HEK293 (cell line): ENCODE data around the gene CD93.

ENCODE experiments used
- SALL2 ChIP-seq: fragments of 450-650 bp; formaldehyde crosslinking; IDR thresholded peaks from 2 replicates; pipeline ENCODE4 v1.5.0; 2017; ENCODE audit warnings: missing biosample characterization, mild to moderate bottlenecking, missing genetic modification characterization, borderline replicate concordance
- TCF7L2 ChIP-seq: IDR thresholded peaks from 2 replicates; pipeline ENCODE4 v1.6.1; 2011; ENCODE audit warnings: low read depth, mild to moderate bottlenecking, inconsistent platforms, low read length, moderate library complexity, borderline replicate concordance
- ZNF121 ChIP-seq: fragments of 450-650 bp; formaldehyde crosslinking; IDR thresholded peaks from 2 replicates; pipeline ENCODE4 v1.5.1; 2016; ENCODE audit warnings: missing biosample characterization, missing genetic modification characterization
- ZNF335 ChIP-seq: fragments of 450-650 bp; formaldehyde crosslinking; conservative IDR thresholded peaks from 2 replicates; pipeline ENCODE4 v1.5.1; 2016; ENCODE audit warnings: missing biosample characterization, missing genetic modification characterization
- ZNF354C ChIP-seq: fragments of 450-650 bp; formaldehyde crosslinking; IDR thresholded peaks from 2 replicates; pipeline ENCODE4 v1.5.1; 2016; ENCODE audit warnings: missing biosample characterization, missing genetic modification characterization, low read depth, borderline replicate concordance
- ZNF449 ChIP-seq: fragments of 450-650 bp; formaldehyde crosslinking; IDR thresholded peaks from 2 replicates; pipeline ENCODE4 v1.5.1; 2017; ENCODE audit warnings: missing biosample characterization, mild to moderate bottlenecking, missing genetic modification characterization, moderate library complexity
- ZNF792 ChIP-seq: fragments of 450-650 bp; formaldehyde crosslinking; IDR thresholded peaks from 2 replicates; pipeline ENCODE4 v1.5.1; 2016; ENCODE audit warnings: missing biosample characterization, missing genetic modification characterization
- TF ChIP-seq, protein P1 (sequence below): fragments of 450-650 bp; formaldehyde crosslinking; IDR thresholded peaks from 2 replicates; pipeline ENCODE4 v1.5.1; 2016; ENCODE audit warnings: missing biosample characterization, missing genetic modification characterization
- TF ChIP-seq, protein P2 (sequence below): fragments of 450-650 bp; formaldehyde crosslinking; IDR thresholded peaks from 2 replicates; pipeline ENCODE4 v1.5.1; 2016; ENCODE audit warnings: missing biosample characterization, missing genetic modification characterization
- TF ChIP-seq, protein P3 (sequence below): fragments of 450-650 bp; formaldehyde crosslinking; IDR thresholded peaks from 2 replicates; pipeline ENCODE4 v1.5.1; 2016; ENCODE audit warnings: missing biosample characterization, missing genetic modification characterization

DNA sequence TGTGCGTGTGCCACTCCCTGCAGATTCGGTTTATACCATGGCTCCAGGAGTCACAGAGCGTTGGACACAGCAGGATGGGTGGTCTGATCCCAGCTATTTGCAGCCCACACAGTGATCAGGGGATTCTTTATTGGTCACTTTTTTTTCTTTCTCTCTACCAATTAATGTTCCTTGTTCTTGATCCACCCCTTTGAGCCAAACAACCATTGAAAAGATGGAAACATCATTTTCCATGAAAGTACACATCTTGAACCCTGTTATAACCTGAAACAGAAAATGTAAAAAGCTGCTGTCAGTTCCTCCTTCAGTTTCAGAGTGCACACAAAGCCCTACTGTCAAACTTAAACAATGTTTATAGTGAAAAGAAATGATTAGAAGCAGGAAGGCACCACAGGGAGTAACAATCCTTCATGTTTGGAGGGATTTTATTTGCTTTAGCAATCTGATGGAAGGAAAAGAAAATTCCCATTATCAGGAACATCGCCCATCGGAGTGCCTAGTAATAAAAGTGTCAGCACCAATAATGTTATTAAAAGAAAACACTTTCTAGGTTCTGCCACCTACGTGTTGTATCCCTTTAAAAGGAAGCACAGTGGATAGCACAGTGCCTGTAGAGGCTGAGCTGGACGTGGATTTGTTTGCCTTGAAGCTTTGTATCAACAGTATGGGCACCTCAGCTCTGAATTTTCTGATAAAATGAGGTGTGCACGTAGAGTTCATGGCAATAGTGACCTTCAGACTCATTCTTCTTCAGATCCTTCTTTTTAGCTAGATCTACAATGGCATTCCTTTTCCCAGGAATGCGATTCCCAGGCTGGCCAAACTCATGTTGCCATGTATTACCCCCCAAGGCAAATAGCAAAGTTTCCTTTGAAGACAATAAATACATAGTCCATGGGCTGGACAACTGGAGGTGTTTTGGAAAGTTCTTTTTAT, 20.6 kb downstream of the CD93 start:
- TF ChIP-seq ZNF121 (tag by site-specific recombination) (no peak), TCF7L2 (no peak; the same call in 1 of the 2 replicates), ZNF449 (tag by site-specific recombination) (no peak), ZNF792 (tag by site-specific recombination) (no peak), SALL2 (tag by site-specific recombination) (no peak), ZNF335 (no peak), ZNF354C (tag by site-specific recombination) (no peak)
- TF ChIP-seq, protein P1, sequence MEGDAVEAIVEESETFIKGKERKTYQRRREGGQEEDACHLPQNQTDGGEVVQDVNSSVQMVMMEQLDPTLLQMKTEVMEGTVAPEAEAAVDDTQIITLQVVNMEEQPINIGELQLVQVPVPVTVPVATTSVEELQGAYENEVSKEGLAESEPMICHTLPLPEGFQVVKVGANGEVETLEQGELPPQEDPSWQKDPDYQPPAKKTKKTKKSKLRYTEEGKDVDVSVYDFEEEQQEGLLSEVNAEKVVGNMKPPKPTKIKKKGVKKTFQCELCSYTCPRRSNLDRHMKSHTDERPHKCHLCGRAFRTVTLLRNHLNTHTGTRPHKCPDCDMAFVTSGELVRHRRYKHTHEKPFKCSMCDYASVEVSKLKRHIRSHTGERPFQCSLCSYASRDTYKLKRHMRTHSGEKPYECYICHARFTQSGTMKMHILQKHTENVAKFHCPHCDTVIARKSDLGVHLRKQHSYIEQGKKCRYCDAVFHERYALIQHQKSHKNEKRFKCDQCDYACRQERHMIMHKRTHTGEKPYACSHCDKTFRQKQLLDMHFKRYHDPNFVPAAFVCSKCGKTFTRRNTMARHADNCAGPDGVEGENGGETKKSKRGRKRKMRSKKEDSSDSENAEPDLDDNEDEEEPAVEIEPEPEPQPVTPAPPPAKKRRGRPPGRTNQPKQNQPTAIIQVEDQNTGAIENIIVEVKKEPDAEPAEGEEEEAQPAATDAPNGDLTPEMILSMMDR (tag by site-specific recombination) = no peak
- TF ChIP-seq, protein P2, sequence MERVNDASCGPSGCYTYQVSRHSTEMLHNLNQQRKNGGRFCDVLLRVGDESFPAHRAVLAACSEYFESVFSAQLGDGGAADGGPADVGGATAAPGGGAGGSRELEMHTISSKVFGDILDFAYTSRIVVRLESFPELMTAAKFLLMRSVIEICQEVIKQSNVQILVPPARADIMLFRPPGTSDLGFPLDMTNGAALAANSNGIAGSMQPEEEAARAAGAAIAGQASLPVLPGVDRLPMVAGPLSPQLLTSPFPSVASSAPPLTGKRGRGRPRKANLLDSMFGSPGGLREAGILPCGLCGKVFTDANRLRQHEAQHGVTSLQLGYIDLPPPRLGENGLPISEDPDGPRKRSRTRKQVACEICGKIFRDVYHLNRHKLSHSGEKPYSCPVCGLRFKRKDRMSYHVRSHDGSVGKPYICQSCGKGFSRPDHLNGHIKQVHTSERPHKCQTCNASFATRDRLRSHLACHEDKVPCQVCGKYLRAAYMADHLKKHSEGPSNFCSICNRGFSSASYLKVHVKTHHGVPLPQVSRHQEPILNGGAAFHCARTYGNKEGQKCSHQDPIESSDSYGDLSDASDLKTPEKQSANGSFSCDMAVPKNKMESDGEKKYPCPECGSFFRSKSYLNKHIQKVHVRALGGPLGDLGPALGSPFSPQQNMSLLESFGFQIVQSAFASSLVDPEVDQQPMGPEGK (tag by site-specific recombination) = no peak
- TF ChIP-seq, protein P3, sequence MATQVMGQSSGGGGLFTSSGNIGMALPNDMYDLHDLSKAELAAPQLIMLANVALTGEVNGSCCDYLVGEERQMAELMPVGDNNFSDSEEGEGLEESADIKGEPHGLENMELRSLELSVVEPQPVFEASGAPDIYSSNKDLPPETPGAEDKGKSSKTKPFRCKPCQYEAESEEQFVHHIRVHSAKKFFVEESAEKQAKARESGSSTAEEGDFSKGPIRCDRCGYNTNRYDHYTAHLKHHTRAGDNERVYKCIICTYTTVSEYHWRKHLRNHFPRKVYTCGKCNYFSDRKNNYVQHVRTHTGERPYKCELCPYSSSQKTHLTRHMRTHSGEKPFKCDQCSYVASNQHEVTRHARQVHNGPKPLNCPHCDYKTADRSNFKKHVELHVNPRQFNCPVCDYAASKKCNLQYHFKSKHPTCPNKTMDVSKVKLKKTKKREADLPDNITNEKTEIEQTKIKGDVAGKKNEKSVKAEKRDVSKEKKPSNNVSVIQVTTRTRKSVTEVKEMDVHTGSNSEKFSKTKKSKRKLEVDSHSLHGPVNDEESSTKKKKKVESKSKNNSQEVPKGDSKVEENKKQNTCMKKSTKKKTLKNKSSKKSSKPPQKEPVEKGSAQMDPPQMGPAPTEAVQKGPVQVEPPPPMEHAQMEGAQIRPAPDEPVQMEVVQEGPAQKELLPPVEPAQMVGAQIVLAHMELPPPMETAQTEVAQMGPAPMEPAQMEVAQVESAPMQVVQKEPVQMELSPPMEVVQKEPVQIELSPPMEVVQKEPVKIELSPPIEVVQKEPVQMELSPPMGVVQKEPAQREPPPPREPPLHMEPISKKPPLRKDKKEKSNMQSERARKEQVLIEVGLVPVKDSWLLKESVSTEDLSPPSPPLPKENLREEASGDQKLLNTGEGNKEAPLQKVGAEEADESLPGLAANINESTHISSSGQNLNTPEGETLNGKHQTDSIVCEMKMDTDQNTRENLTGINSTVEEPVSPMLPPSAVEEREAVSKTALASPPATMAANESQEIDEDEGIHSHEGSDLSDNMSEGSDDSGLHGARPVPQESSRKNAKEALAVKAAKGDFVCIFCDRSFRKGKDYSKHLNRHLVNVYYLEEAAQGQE (tag by site-specific recombination) = no peak
